SH-SY5Y (cell line): Measurements from ENCODE around the gene PRUNE1.

ENCODE experiments used
- GATA2 ChIP-seq: IDR thresholded peaks from 2 replicates; pipeline ENCODE4 v1.6.1; 2011; ENCODE audit warnings: mild to moderate bottlenecking, low read depth, low read length
- GATA3 ChIP-seq: IDR thresholded peaks from 2 replicates; pipeline ENCODE4 v1.6.1; 2011; ENCODE audit warnings: low read depth, mild to moderate bottlenecking, low read length, moderate library complexity

- TF ChIP-seq GATA3 (no peak), GATA2 (no peak)
Measured at GRCh38 chr1:150999926-151000325, 8.3 kb upstream of the PRUNE1 start.
